Cardiac septum (tissue), 1 donor: ENCODE measurements around the gene PGRMC2. TPM values are rescaled to one million over a fixed set of nuclear protein-coding genes. Genes with fewer than 3 reads are reported as not detected.

Experiments
- DNase-seq: peaks from one replicate; pipeline ENCODE4 v3.0.0-alpha.2; 2020; ENCODE audit warnings: low spot score
- intact Hi-C: fragments of 100-400 bp; cut with DNase I; formaldehyde crosslinking; loops from one replicate; pipeline ENCODE4 v1.14.0; 2022
- total RNA-seq: library from RNA; stranded (reverse); fragmentation: NEBNext Ultra II Directional; extraction: Animal tissue kit (Norgen Biotek cat#: 25700); gene quantifications from one replicate; pipeline ENCODE4 v1.2.1, GENCODE V29; 2021
- donor health status: DM: no; HTN: no; CAD: no.

Gene PGRMC2
- total RNA-seq, 1 donor from 2014 or later, result 61.9 TPM

- intact Hi-C loops, result no loop called here
- no peak for DNase-seq
Observed at GRCh38 chr4:128234836-128235235, 52.8 kb downstream of the PGRMC2 start.

GRCh38 chr4:128232719-128233118 is 54.9 kb downstream of the PGRMC2 start:
- intact Hi-C loops, result no loop called here
- DNase-seq, result no peak

GRCh38 chr4:128228845-128229795 is 58.5 kb downstream of the PGRMC2 start:
- intact Hi-C loops, result no loop called here
- no peak for DNase-seq

- intact Hi-C loops, result no loop called here
- no peak for DNase-seq
Observed at GRCh38 chr4:128227991-128228571, 59.5 kb downstream of the PGRMC2 start.

GRCh38 chr4:128225148-128225547 is 62.5 kb downstream of the PGRMC2 start:
- intact Hi-C loops, result no loop called here

GRCh38 chr4:128221586-128221985 is 66.0 kb downstream of the PGRMC2 start:
- DNase-seq, result no peak
- intact Hi-C loops, result no loop called here

More at GRCh38 chr4:128225148-128225547, 62.5 kb downstream of the PGRMC2 start:
- DNase-seq, result no peak

GRCh38 chr4:128220286-128221235 is 67.1 kb downstream of the PGRMC2 start:
- DNase-seq, result no peak
- intact Hi-C loops, result no loop called here

Other genes with a start within 250 kb of the PGRMC2 start
- gene LARP1B, start 226.5 kb downstream of the PGRMC2 start, total RNA-seq, result 24.2 TPM